DND-41 (cell line): Measurements from ENCODE around the gene SNX25.

Source experiments
- EZH2 ChIP-seq: IDR thresholded peaks from 3 replicates; pipeline ENCODE4 v1.6.1; 2012; ENCODE audit warnings: borderline replicate concordance, low read depth, mild to moderate bottlenecking, moderate library complexity, low read length, inconsistent platforms; ENCODE audit not compliant: severe bottlenecking
- TF ChIP-seq, protein P1 (sequence below): IDR thresholded peaks from 2 replicates; pipeline ENCODE4 v1.5.1; 2012; ENCODE audit warnings: borderline replicate concordance, low read length, moderate library complexity, mild to moderate bottlenecking; ENCODE audit not compliant: poor library complexity, severe bottlenecking; ENCODE audit errors: extremely low read depth

- TF ChIP-seq, protein P1, sequence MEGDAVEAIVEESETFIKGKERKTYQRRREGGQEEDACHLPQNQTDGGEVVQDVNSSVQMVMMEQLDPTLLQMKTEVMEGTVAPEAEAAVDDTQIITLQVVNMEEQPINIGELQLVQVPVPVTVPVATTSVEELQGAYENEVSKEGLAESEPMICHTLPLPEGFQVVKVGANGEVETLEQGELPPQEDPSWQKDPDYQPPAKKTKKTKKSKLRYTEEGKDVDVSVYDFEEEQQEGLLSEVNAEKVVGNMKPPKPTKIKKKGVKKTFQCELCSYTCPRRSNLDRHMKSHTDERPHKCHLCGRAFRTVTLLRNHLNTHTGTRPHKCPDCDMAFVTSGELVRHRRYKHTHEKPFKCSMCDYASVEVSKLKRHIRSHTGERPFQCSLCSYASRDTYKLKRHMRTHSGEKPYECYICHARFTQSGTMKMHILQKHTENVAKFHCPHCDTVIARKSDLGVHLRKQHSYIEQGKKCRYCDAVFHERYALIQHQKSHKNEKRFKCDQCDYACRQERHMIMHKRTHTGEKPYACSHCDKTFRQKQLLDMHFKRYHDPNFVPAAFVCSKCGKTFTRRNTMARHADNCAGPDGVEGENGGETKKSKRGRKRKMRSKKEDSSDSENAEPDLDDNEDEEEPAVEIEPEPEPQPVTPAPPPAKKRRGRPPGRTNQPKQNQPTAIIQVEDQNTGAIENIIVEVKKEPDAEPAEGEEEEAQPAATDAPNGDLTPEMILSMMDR, result no peak
- TF ChIP-seq EZH2, result no peak
Observed at GRCh38 chr4:185287031-185287430, 77.6 kb downstream of the SNX25 start.
